Activated CD4-positive, alpha-beta T cell treated with anti-CD3 and anti-CD28 coated beads for 36 hours (primary cell): Measurements from ENCODE around the gene C1S. TPM values are rescaled to one million over a fixed set of nuclear protein-coding genes. Genes with fewer than 3 reads are reported as not detected.
"Not testable (repeated sequence)": the region's sequence is repeated elsewhere in the genome, so short reads cannot be mapped to it uniquely, and the experiment has no call there.

Experiments
- ATAC-seq: fragments of 200-7000 bp; cut with Tn5 transposase; one replicate; pipeline ENCODE4 v1.10.0; 2021; ENCODE audit warnings: mild to moderate bottlenecking, moderate library complexity
- CTCF ChIA-PET: fragments of 350-600 bp; sonication (Branson Sonifier 250); formaldehyde crosslinking; loops from one replicate; lab custom pipeline; 2021; ENCODE audit warnings: antibody characterized with exemption; lab: Charles Lee
- POLR2A ChIA-PET: fragments of 350-600 bp; sonication (Branson Sonifier 250); formaldehyde crosslinking; loops from one replicate; lab custom pipeline; 2021; ENCODE audit warnings: antibody characterized with exemption, inconsistent platforms; lab: Charles Lee
- DNase-seq: peaks from one replicate; pipeline ENCODE4 v3.0.0-alpha.2; 2020
- H3K27ac Mint-ChIP-seq: one replicate; pipeline ENCODE4 v1.8.0; 2021; ENCODE audit warnings: mixed read lengths
- H3K27me3 Mint-ChIP-seq: one replicate; pipeline ENCODE4 v1.8.0; 2021; ENCODE audit warnings: mixed read lengths
- H3K36me3 Mint-ChIP-seq: one replicate; pipeline ENCODE4 v1.8.0; 2021; ENCODE audit warnings: low read depth, mixed read lengths
- H3K4me1 Mint-ChIP-seq: one replicate; pipeline ENCODE4 v1.8.0; 2021; ENCODE audit warnings: mixed read lengths
- H3K4me3 Mint-ChIP-seq: one replicate; pipeline ENCODE4 v1.8.0; 2021; ENCODE audit warnings: mild to moderate bottlenecking, moderate library complexity, mixed read lengths
- H3K9me3 Mint-ChIP-seq: one replicate; pipeline ENCODE4 v1.8.0; 2021; ENCODE audit warnings: low read depth, mixed read lengths
- intact Hi-C, 2 experiments: fragments of 100-400 bp; cut with DNase I in 1 of 2; cut with micrococcal nuclease in 1 of 2; formaldehyde crosslinking; loops; one replicate each; pipeline versions ENCODE4 v1.14.2 to v1.15.1; 2022 to 2024; cut with DNase I, micrococcal nuclease
- total RNA-seq, 2 experiments: library from RNA; stranded (reverse); gene quantifications; one replicate each; pipeline ENCODE4 v1.2.3, GENCODE V29; 2021

Gene C1S
- total RNA-seq, 2 experiments from 2014 or later: 2.4 to 2.8 TPM

DNA sequence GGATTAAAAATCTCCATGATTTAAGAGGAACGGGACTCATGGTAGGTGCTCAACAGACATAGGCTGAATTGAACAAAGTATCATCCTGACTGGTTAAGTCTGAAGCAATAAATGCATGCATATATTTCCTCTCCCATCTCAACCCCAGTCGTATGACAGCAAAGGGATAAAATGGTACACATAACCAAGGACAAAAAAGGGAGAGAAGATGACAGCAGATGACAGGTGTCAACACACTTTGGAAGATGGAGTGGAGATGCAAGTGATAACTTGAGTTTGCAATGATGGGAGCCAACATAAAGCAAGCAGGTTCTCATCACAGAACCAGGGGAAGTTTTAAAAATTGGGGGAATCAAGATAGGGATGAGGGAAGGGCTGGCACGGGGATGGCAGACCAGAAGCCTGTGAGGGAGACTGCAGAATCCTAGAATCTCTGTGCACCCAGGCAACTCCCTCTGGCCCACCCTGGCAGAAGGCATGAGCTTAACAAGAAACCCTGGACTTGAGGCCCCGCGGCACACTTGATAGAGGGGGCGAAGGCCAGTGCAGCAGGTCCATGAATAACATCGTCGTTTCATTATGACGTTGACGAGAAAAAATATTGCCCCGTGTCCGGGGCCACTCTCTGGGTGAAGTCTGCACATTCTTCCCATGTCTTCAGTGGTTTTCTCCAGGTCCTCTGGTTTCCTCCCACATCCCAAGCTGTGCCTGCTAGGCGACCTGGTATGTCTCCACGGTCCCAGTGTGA is 43.5 kb downstream of the C1S start:
- ChIA-PET CTCF (interaction anchor here (0.5 to 1.4 kb wide), 4 partner anchors 15 to 179 kb away, joined by 3 to 5 read pairs (median 4); no protein-coding TSS in a partner anchor), POLR2A (no interaction called here)
- ATAC-seq (no peak), DNase-seq (no peak)
- peaks cover 8% of the 10 kb centered on the region for H3K9me3 Mint-ChIP-seq
- peaks cover 28% of the 10 kb centered on the region for H3K36me3 Mint-ChIP-seq
- no peaks in the 10 kb centered on the region for H3K27me3 Mint-ChIP-seq
- no peak overlapping the region for H3K27ac Mint-ChIP-seq
- H3K4me1 Mint-ChIP-seq: peaks cover 21% of the 10 kb centered on the region
- H3K4me3 Mint-ChIP-seq: no peak overlapping the region
- intact Hi-C loops: loop anchor here in 1 of 2 experiments (10.0 kb wide), 1 partner anchor 379 kb away; the partner anchor contains the start of gene COPS7A

DNA sequence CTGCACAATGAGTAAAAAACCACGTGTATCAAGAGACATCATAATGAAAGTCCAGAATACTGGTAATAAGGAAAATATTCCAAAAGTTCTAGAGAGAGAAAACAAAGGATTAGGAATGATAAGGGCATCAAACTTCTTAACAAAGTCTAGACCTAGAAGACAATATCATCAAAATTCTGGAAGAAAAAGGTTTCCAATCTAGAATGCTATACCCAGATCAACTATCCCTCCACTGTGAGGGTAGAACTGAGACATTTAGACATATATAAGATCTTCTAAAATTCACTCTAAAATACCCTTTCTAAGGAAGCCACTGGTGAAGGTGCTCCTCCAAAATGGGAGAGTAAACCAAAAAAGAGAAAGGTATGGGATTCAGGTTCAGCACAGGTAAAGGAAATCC is 45.6 kb downstream of the C1S start:
- intact Hi-C loops: loop anchor here in 1 of 2 experiments (10.0 kb wide), 1 partner anchor 381 kb away; the partner anchor contains the start of gene COPS7A
- POLR2A ChIA-PET: no interaction called here
- Mint-ChIP-seq H3K27me3 (no peaks in the 10 kb centered on the region), H3K27ac (peak overlapping the region; percentile 1), H3K9me3 (peaks cover 8% of the 10 kb centered on the region), H3K4me3 (no peak overlapping the region), H3K36me3 (peaks cover 35% of the 10 kb centered on the region), H3K4me1 (peaks cover 34% of the 10 kb centered on the region)
- no peak for ATAC-seq
- no peak for DNase-seq
- CTCF ChIA-PET: interaction anchor here (0.6 to 1.1 kb wide), 4 partner anchors 39 to 358 kb away, joined by 3 to 4 read pairs (median 3); no protein-coding TSS in a partner anchor

DNA sequence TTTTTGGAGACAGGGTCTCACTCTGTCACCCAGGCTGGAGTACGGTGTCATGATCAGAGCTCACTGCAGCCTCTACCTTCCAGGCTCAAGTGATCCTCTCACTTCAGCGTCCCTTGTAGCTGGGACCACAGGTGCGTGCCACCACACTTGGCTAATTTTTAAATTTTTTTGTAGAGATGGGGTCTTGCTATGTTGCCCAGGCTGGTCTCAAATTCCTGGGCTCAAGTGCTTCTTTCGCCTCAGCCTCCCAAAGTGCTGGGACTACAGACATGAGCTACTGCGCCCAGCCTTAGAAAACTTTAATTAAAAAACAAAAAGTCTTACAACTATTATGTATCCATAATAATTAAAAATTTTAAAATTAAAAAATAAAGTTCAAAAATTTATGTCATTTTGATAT is 46.7 kb downstream of the C1S start:
- not testable (repeated sequence) for DNase-seq, H3K27me3 Mint-ChIP-seq, ATAC-seq, H3K9me3 Mint-ChIP-seq
- H3K4me1 Mint-ChIP-seq: peaks cover 36% of the 10 kb centered on the region
- ChIA-PET CTCF (interaction anchor here (0.7 to 5.1 kb wide), 11 partner anchors 9 to 354 kb away, joined by 3 to 41 read pairs (median 4); partner anchors contain the start of genes C12orf57, LPCAT3, MLF2 and RNU7-1), POLR2A (interaction anchor here (3.2 kb wide), 1 partner anchor 163 kb away, joined by 34 read pairs; the partner anchor contains the start of genes C12orf57 and RNU7-1)
- intact Hi-C loops: loop anchor here in 1 of 2 experiments (10.0 kb wide), 1 partner anchor 382 kb away; the partner anchor contains the start of gene COPS7A
- peak overlapping the region; percentile 9 for H3K4me3 Mint-ChIP-seq
- peak overlapping the region; percentile 12 for H3K27ac Mint-ChIP-seq
- H3K36me3 Mint-ChIP-seq: peaks cover 36% of the 10 kb centered on the region

DNA sequence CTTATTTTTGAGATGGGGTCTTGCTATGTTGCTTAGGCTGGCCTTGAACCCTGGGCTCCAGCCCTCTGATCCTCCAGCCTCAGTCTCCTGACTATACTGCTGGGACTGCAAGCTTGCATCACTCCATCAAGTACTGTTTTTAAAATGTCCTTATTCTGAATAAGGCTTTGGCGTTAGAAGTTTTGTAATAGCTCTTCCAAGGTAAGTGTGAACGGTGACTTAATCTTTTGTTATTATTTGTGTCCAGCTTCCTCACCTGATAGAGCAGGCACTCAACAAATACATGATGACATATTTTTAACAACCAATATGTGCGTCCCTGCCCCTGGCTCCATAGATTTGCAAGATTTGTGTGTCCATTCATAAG is 47.1 kb downstream of the C1S start:
- DNase-seq (no peak), ATAC-seq (peak; percentile 7)
- peaks cover 8% of the 10 kb centered on the region for H3K9me3 Mint-ChIP-seq
- intact Hi-C loops: loop anchor here (1.0 to 10.0 kb wide), 8 partner anchors 23 to 383 kb away; partner anchors contain the start of genes EMG1 (in 2 of the 2), LPCAT3 (in 2 of the 2), PHB2 (in 2 of the 2) and C12orf57 (in 1 of the 2)
- H3K27me3 Mint-ChIP-seq: no peaks in the 10 kb centered on the region
- peaks cover 36% of the 10 kb centered on the region for H3K4me1 Mint-ChIP-seq
- POLR2A ChIA-PET: interaction anchor here (0.7 to 3.2 kb wide), 3 partner anchors 146 to 164 kb away, joined by 3 to 34 read pairs (median 3); partner anchors contain the start of genes C12orf57 and RNU7-1
- H3K4me3 Mint-ChIP-seq: peak overlapping the region; percentile 92
- peak overlapping the region; percentile 94 for H3K27ac Mint-ChIP-seq
- H3K36me3 Mint-ChIP-seq: peaks cover 36% of the 10 kb centered on the region
- CTCF ChIA-PET: interaction anchor here (0.7 to 5.1 kb wide), 16 partner anchors 8 to 355 kb away, joined by 3 to 41 read pairs (median 4); partner anchors contain the start of genes C12orf57, LPCAT3, MLF2 and RNU7-1

DNA sequence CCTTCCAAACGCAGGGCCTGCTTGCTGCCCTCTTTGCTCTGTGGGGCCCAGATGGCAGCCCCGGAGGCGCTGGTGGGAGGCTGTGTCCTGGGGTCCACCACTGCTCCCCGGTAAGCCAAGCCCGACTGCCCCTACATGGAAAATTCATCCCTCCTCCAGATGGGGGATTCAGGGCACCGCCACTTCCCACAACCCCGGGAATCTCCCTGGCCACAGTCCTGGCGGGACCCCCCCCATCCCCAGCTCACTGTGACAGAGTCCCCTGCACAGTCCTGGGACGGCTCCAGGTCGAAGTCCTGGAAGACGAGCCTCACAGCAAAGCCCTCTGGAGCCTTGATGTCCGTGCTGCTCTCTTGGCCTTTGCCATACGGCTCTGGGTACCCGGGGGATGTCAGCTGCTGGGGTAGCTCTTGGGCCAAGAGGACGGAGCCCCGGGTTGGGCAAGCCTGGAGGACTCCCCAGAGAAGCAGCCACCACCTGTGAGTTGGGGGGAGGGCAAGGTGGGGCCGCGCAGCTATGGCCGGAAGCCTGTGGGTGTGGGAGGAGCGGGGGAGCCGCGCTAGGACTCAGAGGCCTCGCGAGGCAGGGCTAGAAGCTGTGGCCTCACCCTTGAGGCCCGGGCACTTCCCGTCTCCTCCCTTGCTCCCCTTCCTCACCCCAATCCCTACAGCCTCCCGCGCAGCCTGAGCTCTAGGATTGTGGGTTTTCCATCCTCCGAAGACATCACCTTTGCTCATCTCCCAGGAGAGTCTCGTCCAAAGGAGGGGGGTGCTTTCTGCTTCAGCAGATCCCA is 47.7 kb downstream of the C1S start:
- ChIA-PET POLR2A (interaction anchor here (0.7 to 3.2 kb wide), 5 partner anchors 147 to 235 kb away, joined by 3 to 34 read pairs (median 3); partner anchors contain the start of genes C12orf57, RNU7-1 and SPSB2), CTCF (interaction anchor here (0.6 to 5.1 kb wide), 22 partner anchors 9 to 1025 kb away, joined by 3 to 41 read pairs (median 4); partner anchors contain the start of genes C12orf57, LPCAT3, MLF2 and RNU7-1)
- Mint-ChIP-seq H3K27ac (peak overlapping the region; percentile 94), H3K36me3 (peaks cover 37% of the 10 kb centered on the region), H3K4me1 (peaks cover 40% of the 10 kb centered on the region), H3K27me3 (no peaks in the 10 kb centered on the region), H3K9me3 (peaks cover 8% of the 10 kb centered on the region), H3K4me3 (peak overlapping the region; percentile 92)
- peak; percentile 89 for DNase-seq
- ATAC-seq: peak; percentile 95
- intact Hi-C loops: loop anchor here (1.0 to 10.0 kb wide), 8 partner anchors 22 to 383 kb away; partner anchors contain the start of genes EMG1 (in 2 of the 2), LPCAT3 (in 2 of the 2), PHB2 (in 2 of the 2) and C12orf57 (in 1 of the 2)

DNA sequence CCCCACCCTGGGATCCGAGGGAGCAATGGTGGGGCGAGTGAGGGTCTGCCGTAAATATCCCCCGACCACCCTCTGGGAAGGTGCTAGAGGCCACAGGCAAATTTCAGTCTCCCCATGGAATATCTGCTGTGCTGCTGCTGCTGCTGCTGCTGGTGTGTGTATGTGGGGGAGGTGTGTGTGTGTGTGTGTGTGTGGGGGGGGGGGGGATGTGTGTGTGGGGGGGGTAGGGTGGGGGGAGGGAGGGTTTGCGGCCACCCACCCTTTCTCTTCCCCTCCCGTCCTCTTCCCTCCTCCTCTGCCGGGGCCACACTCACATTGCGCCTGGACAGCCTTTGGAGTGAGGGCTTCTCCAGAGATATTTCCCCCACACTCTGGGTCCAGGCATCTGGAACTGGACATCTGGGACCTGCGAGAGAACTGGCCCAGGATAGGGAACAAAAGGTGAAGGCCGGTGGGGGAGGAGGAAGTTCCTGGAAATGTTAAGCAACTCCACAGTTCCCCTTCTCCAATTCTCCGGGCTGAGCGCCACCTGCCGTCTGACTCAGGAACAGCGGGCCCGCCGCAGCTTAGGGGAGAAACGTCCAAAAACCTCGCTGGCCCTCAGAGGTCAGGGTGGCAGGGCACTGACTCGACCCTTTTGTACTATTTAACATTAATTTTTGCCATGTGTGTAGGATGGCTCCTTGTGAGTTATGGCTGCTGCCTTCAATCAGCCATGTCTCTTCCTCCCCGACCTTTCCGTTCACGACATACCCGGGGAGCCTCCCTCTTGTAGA is 48.5 kb downstream of the C1S start, which contains the start of gene C1RL:
Gene C1RL, minus strand, starts transcription at position 419 of the 776 bp plus-strand sequence. Its CDS starts 34 bp downstream, at position 385.
- peaks cover 43% of the 10 kb centered on the region for H3K4me1 Mint-ChIP-seq
- intact Hi-C loops: loop anchor here (1.0 to 10.0 kb wide), 10 partner anchors 21 to 384 kb away; partner anchors contain the start of genes C12orf57 (in 2 of the 2), EMG1 (in 2 of the 2), LPCAT3 (in 2 of the 2) and PHB2 (in 2 of the 2)

DNA sequence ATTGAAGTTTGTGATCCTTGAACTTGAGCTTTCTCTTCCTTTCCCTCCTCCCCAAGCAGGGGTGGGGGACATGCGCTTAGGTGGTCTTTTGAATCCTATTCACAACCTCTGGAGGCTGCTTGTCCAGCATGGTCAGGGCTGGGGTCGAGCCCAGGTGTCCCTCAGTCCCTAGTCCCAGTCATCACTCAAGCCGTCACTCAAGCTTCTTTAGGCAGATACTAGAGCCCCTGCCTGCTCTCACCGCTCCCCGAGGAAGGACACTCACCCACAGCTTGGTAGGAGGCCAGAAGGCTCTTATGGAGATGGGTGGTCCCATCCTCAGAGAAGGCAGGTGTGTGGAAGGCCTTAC is 49.0 kb downstream of the C1S start:
- H3K4me1 Mint-ChIP-seq: peaks cover 43% of the 10 kb centered on the region
- peaks cover 46% of the 10 kb centered on the region for H3K36me3 Mint-ChIP-seq

More for the DNA sequence above, 48.5 kb downstream of the C1S start, which contains the start of gene C1RL:
- CTCF ChIA-PET: interaction anchor here (0.6 to 5.1 kb wide), 35 partner anchors 9 to 1024 kb away, joined by 3 to 41 read pairs (median 4); partner anchors contain the start of genes C12orf57, LPCAT3 and RNU7-1
- Mint-ChIP-seq H3K36me3 (peaks cover 42% of the 10 kb centered on the region), H3K4me3 (peak within 1 kb of the TSS; percentile 92), H3K27me3 (no peaks in the 10 kb centered on the region), H3K27ac (peak within 1 kb of the TSS; percentile 94), H3K9me3 (peaks cover 8% of the 10 kb centered on the region)
- DNase-seq (peak; percentile 90), ATAC-seq (peak; percentile 33)
- POLR2A ChIA-PET: interaction anchor here (0.7 to 3.2 kb wide), 5 partner anchors 19 to 236 kb away, joined by 3 to 34 read pairs (median 3); partner anchors contain the start of genes C12orf57, RNU7-1 and SPSB2

DNA sequence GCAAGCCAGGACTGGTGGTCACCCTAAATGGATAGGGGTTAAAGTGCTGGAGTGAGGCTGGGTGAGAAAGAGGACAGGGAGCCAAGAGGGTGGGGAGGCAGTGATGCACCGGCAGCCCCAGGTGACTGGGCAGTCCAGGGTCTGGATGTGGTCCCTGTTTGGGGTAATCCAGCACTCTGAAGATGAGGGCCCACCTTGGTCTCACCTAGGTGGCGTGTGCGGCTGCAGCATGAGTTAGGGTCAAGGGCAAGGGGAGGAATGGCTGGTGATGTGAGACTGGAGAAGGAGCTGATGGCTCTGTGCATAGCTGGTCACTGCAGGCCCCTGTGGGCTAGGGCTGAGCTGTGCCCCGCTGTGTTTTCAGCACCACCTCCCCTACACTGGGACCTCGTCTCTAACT is 50.1 kb downstream of the C1S start:
- H3K4me3 Mint-ChIP-seq: no peak overlapping the region

More for the DNA sequence above, 49.0 kb downstream of the C1S start:
- intact Hi-C loops: loop anchor here (1.0 to 10.0 kb wide), 6 partner anchors 139 to 385 kb away; partner anchors contain the start of genes C12orf57 (in 2 of the 2), COPS7A (in 1 of the 2), EMG1 (in 1 of the 2) and PHB2 (in 1 of the 2)
- ChIA-PET CTCF (interaction anchor here (0.6 to 5.1 kb wide), 27 partner anchors 9 to 238 kb away, joined by 3 to 41 read pairs (median 4); partner anchors contain the start of genes C12orf57, LPCAT3 and RNU7-1), POLR2A (interaction anchor here (3.2 kb wide), 1 partner anchor 165 kb away, joined by 34 read pairs; the partner anchor contains the start of genes C12orf57 and RNU7-1)
- H3K4me3 Mint-ChIP-seq: peak overlapping the region; percentile 92
- DNase-seq: no peak
- H3K27ac Mint-ChIP-seq: peak overlapping the region; percentile 88
- peaks cover 8% of the 10 kb centered on the region for H3K9me3 Mint-ChIP-seq
- ATAC-seq: no peak
- H3K27me3 Mint-ChIP-seq: no peaks in the 10 kb centered on the region

DNA sequence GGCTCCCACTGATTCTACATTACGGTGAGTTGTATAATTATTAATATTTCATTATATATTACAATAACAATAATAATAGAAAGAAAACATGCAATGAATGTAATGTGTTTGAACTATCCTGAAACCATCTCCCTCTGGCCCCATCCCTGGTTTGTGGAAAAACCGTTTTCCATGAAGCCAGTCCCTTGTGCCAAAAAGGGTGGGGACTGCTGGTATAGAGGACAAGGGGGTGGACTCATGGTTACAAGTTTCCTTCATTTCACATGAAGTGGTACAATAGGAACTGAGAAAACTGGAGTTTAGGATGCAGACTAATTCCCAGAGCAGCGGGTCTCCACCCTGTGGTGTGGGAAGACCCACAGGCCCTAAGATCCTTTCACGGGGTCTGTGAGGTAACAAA is 51.5 kb downstream of the C1S start:
- peaks cover 27% of the 10 kb centered on the region for H3K4me1 Mint-ChIP-seq
- POLR2A ChIA-PET: no interaction called here
- CTCF ChIA-PET: interaction anchor here (0.6 to 5.1 kb wide), 14 partner anchors 10 to 515 kb away, joined by 3 to 41 read pairs (median 5); partner anchors contain the start of genes C12orf57, C1R and RNU7-1
- H3K27ac Mint-ChIP-seq: no peak overlapping the region
- H3K9me3 Mint-ChIP-seq: no peaks in the 10 kb centered on the region
- peaks cover 47% of the 10 kb centered on the region for H3K36me3 Mint-ChIP-seq
- intact Hi-C loops: no loop called here
- no peaks in the 10 kb centered on the region for H3K27me3 Mint-ChIP-seq
- no peak for DNase-seq
- no peak overlapping the region for H3K4me3 Mint-ChIP-seq
- no peak for ATAC-seq

More for the DNA sequence above, 50.1 kb downstream of the C1S start:
- H3K27ac Mint-ChIP-seq: no peak overlapping the region
- no peak for DNase-seq
- H3K4me1 Mint-ChIP-seq: peaks cover 40% of the 10 kb centered on the region
- no peaks in the 10 kb centered on the region for H3K27me3 Mint-ChIP-seq
- ATAC-seq: no peak
- H3K36me3 Mint-ChIP-seq: peaks cover 50% of the 10 kb centered on the region
- ChIA-PET CTCF (interaction anchor here (0.7 to 5.1 kb wide), 10 partner anchors 9 to 165 kb away, joined by 3 to 41 read pairs (median 6); partner anchors contain the start of genes C12orf57, C1R and RNU7-1), POLR2A (interaction anchor here (1.1 kb wide), 1 partner anchor 166 kb away, joined by 4 read pairs; the partner anchor contains the start of genes C12orf57 and RNU7-1)
- intact Hi-C loops: no loop called here
- peaks cover 6% of the 10 kb centered on the region for H3K9me3 Mint-ChIP-seq
